Transverse colon (tissue), 4 donors: Measurements from ENCODE around the gene MINAR1. TPM values are rescaled to one million over a fixed set of nuclear protein-coding genes. Genes with fewer than 3 reads are reported as not detected.

Experiments
- DNase-seq: peaks from one replicate; pipeline ENCODE4 v3.0.0-alpha.2; 2019
- H3K27ac ChIP-seq, 4 donors: fragments of 200-600 bp; sonication (generic); 2 replicates each; pipeline ENCODE4 v1.5.1; 2016 to 2018; ENCODE audit warnings: inconsistent platforms in 4 of 4
- H3K27me3 ChIP-seq: fragments of 200-600 bp; sonication (generic); 2 replicates; pipeline ENCODE4 v1.5.1; 2017; ENCODE audit warnings: inconsistent platforms
- H3K36me3 ChIP-seq, 4 donors: fragments of 200-600 bp; sonication (generic); 2 replicates each; pipeline ENCODE4 v1.5.1; 2017 to 2019; ENCODE audit warnings: inconsistent platforms in 4 of 4
- H3K4me1 ChIP-seq, 4 donors: fragments of 200-600 bp; sonication (generic); 2 replicates each; pipeline ENCODE4 v1.5.1; 2017 to 2020; ENCODE audit warnings: inconsistent platforms in 4 of 4
- H3K4me3 ChIP-seq, 4 donors: fragments of 200-600 bp; sonication (generic); 1 replicate in 1 of 4; 2 replicates in 3 of 4; pipeline versions ENCODE4 v1.5.1 to v1.6.1; 2017 to 2019; ENCODE audit warnings: inconsistent platforms in 4 of 4
- H3K9me3 ChIP-seq, 2 donors: fragments of 200-600 bp; sonication (generic); 2 replicates each; pipeline ENCODE4 v1.5.1; 2017 to 2019; ENCODE audit warnings: inconsistent platforms in 2 of 2
- EP300 ChIP-seq: sonication (generic); formaldehyde crosslinking; IDR thresholded peaks from one replicate; pipeline ENCODE4 v1.6.1; 2017; ENCODE audit warnings: antibody characterized with exemption, low read depth
- POLR2A ChIP-seq: fragments of 450-650 bp; IDR thresholded peaks from one replicate; pipeline ENCODE4 v1.6.1; 2016; ENCODE audit warnings: antibody characterized with exemption, mild to moderate bottlenecking, moderate library complexity
- POLR2AphosphoS5 ChIP-seq, 3 donors: sonication (generic); formaldehyde crosslinking; IDR thresholded peaks; one replicate each; pipeline ENCODE4 v1.6.1; 2016; ENCODE audit warnings: antibody characterized with exemption in 3 of 3
- WGBS, 2 donors: methylation state at CpG; one replicate each; pipeline ENCODE4 v1.1.5; 2018; ENCODE audit warnings: low coverage in 1 of 2; 5-methylcytosine and 5-hydroxymethylcytosine counted together
- in situ Hi-C, 4 donors: fragments of 200-750 bp; cut with MboI; loops; one replicate each; pipeline versions ENCODE4 v1.15.0 to v1.15.1; 2017; ENCODE audit warnings: low sequenced_read_pairs in 3 of 4, low pct_ligation_motif_present in 1 of 4, low pct_unique_long_range_greater_than_20kb in 1 of 4
- intact Hi-C: fragments of 100-400 bp; cut with DNase I; formaldehyde crosslinking; loops from one replicate; pipeline ENCODE4 v1.15.1; 2023; ENCODE audit warnings: low total_unique reads
- total RNA-seq, 4 donors: library from RNA; depleted of rRNA; stranded (reverse); fragments of >200 nt; gene quantifications; one replicate each; pipeline ENCODE4 v1.1.0, GENCODE V29; 2016
- TF ChIP-seq, protein P1 (sequence below), 5 experiments: fragments of 200-600 bp in 3 of 5; fragments of 450-650 bp in 2 of 5; sonication (generic) in 3 of 5; IDR thresholded peaks; 1 replicate in 2 of 5; 2 replicates in 3 of 5; pipeline ENCODE4 v1.5.1; 2016 to 2017; ENCODE audit warnings: antibody characterized with exemption in 5 of 5, inconsistent platforms in 3 of 5, mild to moderate bottlenecking in 2 of 5, moderate library complexity in 1 of 5

MINAR1 gene
- total RNA-seq, 4 donors from 2014 or later, result 0.14 to 1.1 (median 0.40) TPM; not detected in 1

DNA sequence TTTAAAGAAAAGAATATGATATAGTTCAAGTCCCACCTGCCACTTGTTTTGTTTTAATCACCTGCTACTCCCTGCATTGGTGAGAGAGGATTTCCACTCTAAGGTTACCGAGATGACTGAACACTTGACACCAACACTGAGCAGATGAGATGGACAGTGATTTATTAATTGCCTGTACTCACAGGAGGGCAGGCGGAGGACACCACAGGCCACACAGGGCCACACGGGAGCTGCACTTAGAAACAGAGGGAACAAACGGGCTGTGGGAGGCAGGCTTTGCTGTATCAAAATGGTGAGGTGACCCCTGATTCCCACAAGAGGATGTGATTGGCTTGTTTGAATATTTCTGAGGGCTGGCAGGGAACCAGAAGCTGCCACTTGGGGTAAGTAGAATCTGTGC lies 10.8 kb downstream of the MINAR1 start:
- intact Hi-C loops, result no loop called here
- in situ Hi-C loops, result no loop called here
- Histone ChIP-seq H3K9me3 (no peaks in the 10 kb centered on the region), H3K27ac (no peak overlapping the region), H3K4me1 (no peaks in the 10 kb centered on the region), H3K36me3 (no peaks in the 10 kb centered on the region), H3K27me3 (no peaks in the 10 kb centered on the region), H3K4me3 (no peak overlapping the region)
- DNase-seq, result no peak
- 51 to 69% methylated on average over 4 of the region's 4 CpGs for whole genome bisulfite sequencing, 2 donors
- TF ChIP-seq POLR2A (no peak), EP300 (no peak), POLR2AphosphoS5 (IDR thresholded peaks at IDR 0.05) (no peak)
- TF ChIP-seq, protein P1, sequence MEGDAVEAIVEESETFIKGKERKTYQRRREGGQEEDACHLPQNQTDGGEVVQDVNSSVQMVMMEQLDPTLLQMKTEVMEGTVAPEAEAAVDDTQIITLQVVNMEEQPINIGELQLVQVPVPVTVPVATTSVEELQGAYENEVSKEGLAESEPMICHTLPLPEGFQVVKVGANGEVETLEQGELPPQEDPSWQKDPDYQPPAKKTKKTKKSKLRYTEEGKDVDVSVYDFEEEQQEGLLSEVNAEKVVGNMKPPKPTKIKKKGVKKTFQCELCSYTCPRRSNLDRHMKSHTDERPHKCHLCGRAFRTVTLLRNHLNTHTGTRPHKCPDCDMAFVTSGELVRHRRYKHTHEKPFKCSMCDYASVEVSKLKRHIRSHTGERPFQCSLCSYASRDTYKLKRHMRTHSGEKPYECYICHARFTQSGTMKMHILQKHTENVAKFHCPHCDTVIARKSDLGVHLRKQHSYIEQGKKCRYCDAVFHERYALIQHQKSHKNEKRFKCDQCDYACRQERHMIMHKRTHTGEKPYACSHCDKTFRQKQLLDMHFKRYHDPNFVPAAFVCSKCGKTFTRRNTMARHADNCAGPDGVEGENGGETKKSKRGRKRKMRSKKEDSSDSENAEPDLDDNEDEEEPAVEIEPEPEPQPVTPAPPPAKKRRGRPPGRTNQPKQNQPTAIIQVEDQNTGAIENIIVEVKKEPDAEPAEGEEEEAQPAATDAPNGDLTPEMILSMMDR (IDR thresholded peaks at IDR 0.05), result no peak

DNA sequence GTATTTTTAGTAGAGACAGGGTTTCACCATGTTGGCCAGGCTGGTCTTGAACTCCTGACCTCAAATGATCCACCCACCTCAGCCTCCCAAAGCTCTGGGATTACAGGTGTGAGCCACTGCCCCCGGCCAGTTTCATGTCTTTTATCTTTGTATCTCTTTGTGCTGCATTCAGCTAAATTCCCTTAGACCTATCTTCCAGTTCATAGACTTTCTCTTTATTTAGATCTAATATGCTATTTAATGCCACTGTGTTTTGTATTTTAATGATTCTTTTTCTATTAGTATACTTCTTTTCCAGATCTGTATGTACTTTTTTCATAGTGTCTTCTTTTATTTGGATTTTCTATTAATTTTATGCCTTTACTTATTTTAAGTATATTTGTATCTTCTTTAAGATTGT lies 14.9 kb downstream of the MINAR1 start:
- Histone ChIP-seq H3K36me3 (no peaks in the 10 kb centered on the region), H3K27ac (no peak overlapping the region), H3K4me1 (no peaks in the 10 kb centered on the region), H3K4me3 (no peak overlapping the region), H3K9me3 (no peaks in the 10 kb centered on the region), H3K27me3 (peaks cover 11% of the 10 kb centered on the region)
- no peak for DNase-seq
- 75 to 79% methylated on average over 1 of the region's 1 CpG for WGBS, 2 donors
- TF ChIP-seq POLR2A, result no peak
- no peak for TF ChIP-seq EP300
- TF ChIP-seq, protein P1 (IDR thresholded peaks at IDR 0.05), result no peak
- TF ChIP-seq POLR2AphosphoS5 (IDR thresholded peaks at IDR 0.05), result no peak
- in situ Hi-C loops, result no loop called here
- intact Hi-C loops, result no loop called here

DNA sequence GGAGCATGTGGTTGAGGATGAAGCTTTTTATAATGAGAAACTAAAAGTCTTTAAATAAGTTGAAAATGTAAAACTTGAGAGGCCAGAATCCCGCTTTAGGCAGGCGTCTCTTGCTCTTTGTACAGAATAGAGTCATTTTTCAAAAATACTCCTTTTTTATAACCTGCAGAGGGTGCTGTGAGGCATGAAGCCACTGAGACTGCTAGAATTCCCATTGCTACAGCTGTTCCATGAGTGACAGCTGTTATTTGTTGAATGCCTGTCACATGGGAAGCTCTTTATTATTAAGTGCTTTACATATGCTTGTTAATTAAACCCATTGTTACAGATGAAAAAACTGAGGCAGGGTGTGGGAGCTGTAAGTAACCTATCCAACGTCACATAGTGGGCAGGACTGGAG lies 18.5 kb downstream of the MINAR1 start:
- intact Hi-C loops, result no loop called here
- Histone ChIP-seq H3K9me3 (no peaks in the 10 kb centered on the region), H3K27me3 (peaks cover 11% of the 10 kb centered on the region), H3K4me3 (no peak overlapping the region), H3K4me1 (no peaks in the 10 kb centered on the region), H3K36me3 (no peaks in the 10 kb centered on the region), H3K27ac (no peak overlapping the region)
- no peak for DNase-seq
- in situ Hi-C loops, result no loop called here
- WGBS, 2 donors, result 85 to 86% methylated on average over 2 to 3 of the region's 3 CpGs
- TF ChIP-seq, protein P1 (IDR thresholded peaks at IDR 0.05), result no peak
- no peak for TF ChIP-seq POLR2A
- no peak for TF ChIP-seq POLR2AphosphoS5 (IDR thresholded peaks at IDR 0.05)
- no peak for TF ChIP-seq EP300

DNA sequence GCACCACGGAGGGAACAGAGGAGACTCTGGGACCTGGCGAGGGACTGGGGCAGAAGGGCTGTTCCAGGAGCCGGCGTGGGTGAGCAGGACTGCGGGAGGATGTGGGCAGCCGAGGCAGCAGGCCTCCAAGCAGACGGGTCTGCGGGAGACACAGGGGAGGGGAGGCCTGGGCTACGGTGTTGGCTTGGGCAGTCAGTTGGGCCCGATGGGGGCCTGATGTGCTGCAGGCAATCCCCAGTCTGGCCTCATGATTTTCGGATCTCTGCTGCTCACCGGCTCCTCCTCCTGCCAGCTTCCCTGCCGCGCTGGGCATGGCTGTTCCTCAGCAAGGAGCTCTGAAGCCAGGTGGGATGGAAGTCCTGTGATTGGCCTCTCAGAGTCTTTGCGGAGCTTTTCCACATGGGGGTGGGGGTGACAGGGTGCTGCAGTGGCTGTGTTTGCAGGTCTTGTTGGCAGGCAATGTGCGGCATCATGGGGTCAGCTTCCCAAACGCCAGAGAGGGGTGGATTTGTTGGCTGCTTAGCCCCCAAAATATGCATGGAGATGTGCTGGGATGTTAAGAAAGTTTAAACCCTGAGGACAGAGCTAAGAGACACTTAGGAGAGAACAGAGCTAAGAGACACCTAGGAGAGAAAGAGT lies 19.3 kb downstream of the MINAR1 start:
- H3K27ac ChIP-seq, result no peak overlapping the region
- H3K27me3 ChIP-seq, result peaks cover 11% of the 10 kb centered on the region
- WGBS, 2 donors, result 73 to 75% methylated on average over 3 to 17 of the region's 17 CpGs
- H3K36me3 ChIP-seq, result no peaks in the 10 kb centered on the region
- intact Hi-C loops (no loop called here), in situ Hi-C loops (no loop called here)
- H3K4me1 ChIP-seq, result no peaks in the 10 kb centered on the region
- no peak for DNase-seq
- TF ChIP-seq EP300 (no peak), POLR2AphosphoS5 (IDR thresholded peaks at IDR 0.05) (no peak), POLR2A (no peak)
- TF ChIP-seq, protein P1 (IDR thresholded peaks at IDR 0.05), result no peak
- no peaks in the 10 kb centered on the region for H3K9me3 ChIP-seq
- H3K4me3 ChIP-seq, result no peak overlapping the region
